HG03103 (cell line): ENCODE data around the gene RO60.
"Not testable (repeated sequence)": the region's sequence is repeated elsewhere in the genome, so short reads cannot be mapped to it uniquely, and the experiment has no call there.

Experiments used
- ATAC-seq: cut with Tn5 transposase; IDR thresholded peaks from one replicate; pipeline ENCODE4 v1.9.1; 2021; ENCODE audit warnings: low read depth; ENCODE audit not compliant: unreplicated experiment

Gene RO60

DNA sequence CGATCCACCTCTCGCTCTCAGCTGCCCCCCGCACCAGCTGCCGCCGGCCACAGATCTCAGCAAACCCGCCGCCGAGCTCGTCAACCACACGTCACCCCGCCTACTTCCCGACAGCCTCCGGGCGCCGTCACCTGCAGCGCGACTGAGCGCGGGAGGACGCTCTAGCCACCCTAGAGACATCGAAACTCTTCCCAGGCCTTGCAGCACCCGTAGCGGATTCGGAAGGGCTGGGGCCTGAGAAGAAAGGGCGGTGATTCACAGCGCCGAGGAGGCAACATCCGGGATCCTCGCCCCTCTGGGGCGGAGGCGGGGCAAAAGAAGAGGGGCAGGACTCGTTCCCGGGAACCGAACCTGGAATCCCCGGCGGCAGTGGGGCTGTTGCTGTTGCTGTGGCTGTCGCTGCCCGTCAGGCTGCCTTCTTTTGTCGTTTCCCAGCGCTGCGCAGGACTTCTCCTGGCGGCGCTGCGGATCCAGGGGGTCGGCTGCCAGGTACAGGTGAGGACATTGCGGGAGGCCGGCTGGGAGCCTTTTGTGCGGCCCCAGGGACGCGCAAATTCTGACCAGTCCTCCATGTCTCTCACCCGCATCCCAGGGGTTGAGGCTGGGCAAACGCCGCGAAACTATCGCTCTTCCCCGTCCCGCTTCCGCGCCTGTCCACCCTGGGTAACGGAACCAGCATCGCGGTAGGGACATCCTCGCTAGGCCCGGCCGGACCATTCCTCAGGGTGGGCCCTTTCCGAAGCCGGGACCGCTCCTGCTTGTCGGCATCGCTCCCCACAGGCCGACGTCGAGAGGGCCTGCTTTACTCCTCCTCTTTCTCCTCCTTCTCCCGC, at the start of gene RO60, which contains the start of gene UCHL5:
Gene RO60 (plus strand): TSS at position 331 of the 833 bp plus-strand sequence. CDS start 9,443 bp downstream, outside the sequence.
Gene UCHL5 (minus strand): TSS at position 79 of the 833 bp plus-strand sequence. CDS start 100 bp downstream, outside the sequence.
- peak; percentile 94 for ATAC-seq

DNA sequence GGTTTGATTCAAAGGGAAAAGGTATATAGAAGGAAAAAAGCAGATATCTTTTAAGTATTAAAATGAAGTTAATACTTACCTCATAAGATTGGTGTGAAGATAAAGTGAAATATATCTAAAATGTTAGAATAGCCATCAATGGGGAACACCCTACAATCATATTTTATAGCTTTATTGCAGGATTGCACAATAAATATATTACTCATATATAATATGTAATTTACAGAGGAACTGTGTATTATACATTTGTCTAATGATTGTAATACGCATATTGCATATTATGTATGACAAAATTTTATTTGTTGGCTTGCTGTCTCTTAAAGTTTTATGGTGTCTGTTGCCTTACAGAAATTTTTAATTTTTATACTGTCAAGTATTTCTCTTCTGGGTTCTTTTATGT, 48.0 kb upstream of the RO60 start:
- no peak for ATAC-seq

DNA sequence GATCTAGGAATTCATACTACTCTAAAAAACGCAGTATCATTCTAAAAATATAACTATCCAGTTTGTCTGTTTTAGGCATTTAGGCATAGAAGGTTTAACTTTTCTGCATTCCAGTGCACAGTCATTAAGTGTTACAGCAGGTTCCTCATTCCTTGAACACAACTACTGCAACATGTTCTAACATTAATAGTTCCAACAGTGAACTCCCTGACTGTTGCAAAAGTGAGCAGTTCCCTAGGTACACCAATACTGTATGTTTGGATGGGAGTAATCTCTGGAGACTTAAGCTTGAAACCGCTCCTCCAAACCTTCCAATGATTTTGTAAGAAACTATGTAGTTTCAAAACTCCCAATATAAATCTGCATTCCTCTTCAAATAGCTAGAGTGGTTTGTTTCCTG, 46.4 kb upstream of the RO60 start:
- no peak for ATAC-seq

DNA sequence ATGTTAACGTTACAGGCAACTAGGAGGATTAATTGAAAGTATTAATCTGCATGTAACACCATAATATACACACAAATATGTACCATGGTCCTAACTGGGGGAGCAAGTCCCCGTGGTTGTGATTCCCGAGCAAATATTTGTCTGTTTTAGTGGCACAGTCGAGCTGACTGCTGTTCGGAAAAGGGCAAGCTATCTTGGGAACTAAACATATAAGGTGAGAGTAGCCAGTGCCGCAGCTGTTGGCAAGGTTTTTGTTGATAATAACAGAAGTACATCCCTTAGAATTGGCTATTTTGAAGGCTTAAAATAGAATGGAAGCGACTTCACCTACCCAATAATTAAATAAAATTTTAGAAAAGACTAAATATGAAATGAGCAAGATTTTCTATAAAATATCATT, 45.7 kb upstream of the RO60 start:
- ATAC-seq = no peak

DNA sequence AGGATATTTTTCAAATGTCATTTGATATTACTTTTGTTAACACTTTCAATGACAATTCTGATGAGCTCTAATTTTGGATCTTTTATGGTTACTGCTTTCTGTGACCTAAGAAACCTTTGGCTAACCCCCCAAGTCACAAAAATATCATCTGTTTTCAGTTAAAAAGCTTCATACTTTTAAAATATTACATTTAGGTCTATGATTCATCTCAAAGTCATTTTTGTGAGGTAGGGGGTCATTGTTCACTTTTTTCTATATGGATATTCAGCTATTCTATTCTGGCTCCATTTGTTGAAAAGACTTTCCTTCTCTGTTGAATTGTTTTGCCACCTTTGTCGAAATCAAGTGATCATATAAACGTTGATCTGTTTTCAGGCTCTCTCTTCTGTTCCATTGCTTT, 45.0 kb upstream of the RO60 start:
- no peak for ATAC-seq

DNA sequence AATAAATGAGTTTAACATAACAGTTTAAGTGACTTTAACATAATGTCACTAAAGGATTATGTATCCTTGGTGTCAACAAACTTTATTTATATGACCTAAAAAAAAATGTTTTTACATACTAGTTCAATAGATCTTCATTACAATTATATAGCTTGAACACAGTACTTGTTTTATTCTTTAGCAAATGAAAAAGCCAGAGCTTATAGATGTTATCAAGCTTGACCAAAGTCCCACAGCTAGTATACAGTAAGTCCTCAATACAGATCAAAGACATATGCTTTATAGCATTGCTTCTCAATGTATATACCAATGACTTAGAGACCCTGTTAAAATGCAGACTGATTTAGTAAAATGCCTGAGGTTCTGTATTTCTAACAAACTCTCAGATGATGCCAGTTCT, 42.6 kb upstream of the RO60 start:
- no peak for ATAC-seq

DNA sequence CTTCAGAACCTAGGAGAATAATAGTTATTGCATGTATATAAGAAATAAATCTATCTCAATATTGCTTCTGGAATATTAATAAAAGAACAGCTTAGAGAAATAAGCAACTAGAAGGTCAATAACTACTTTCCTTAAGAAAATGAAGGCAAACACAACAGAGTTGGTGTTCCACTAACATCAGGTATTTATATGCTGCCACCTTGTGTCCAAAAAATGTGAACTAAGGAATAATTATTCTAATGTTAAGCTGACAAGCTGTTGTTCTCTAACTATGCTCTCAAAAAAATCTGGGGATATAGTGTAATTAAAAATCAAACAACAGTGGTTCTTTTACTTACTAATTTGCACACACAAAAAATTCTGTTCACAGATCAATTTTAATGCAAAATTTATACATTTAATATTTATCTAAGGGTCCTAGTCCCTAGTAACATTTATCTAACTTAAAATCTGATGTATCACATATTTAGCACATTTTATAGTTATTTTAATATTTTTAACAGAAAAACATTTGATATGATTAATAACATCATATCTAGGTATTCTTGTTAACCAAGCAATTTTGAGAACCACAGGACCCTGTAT, 39.9 kb upstream of the RO60 start:
- no peak for ATAC-seq

DNA sequence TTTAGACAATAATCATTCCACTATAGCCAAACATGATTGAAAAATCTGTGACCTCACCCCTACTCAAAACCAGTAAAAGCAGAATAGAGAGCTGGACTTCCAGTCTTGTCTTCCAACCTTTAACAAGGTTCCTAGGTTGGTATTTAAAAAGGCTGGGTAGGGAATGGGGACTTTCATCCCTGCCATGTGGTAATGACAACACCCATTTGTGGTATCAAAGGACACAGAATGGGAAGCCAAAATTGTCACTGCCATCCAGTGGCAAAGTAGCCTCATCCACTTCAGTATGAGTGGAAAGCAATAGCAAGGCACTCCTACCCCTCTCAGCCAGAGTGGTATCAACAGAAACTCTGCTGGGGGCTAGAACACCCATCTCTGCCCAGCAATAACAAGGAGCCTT, 34.2 kb upstream of the RO60 start:
- ATAC-seq = no peak

DNA sequence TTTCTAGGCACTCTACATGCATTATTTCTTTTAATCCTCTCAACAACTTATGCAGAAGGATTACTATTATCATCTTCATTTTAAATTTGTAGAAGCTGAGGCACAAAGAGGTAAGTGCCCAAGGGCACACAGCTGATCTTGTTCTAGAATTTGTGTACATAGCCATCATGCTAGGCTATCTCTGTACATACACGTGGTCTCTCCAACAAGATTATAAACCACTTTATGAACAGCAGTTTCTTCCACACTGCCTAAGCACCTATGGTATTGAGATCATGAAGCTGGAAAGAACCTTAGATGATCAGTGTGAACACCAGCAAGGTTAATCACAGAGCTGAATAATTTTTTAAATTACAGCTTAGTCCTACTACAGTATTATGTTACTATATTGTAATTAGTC, 29.1 kb upstream of the RO60 start:
- no peak for ATAC-seq

DNA sequence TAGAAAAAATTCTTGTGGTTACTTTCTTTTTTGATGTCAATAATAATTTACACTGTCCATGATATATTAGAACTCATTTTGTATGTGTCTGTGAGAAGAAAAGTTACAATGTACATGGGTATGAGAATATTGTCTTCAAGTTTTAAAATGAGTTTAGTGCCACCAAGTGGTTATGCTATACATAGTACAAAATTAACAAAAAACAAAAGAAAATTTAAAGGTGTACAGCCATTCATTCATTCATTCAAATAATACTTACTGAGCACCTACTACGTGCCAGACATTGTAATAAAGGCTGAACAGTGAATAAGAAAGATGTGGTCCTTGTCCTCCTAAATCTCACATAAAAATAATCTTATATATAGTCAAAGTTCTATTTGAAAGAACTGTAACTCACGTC, 28.0 kb upstream of the RO60 start:
- no peak for ATAC-seq

DNA sequence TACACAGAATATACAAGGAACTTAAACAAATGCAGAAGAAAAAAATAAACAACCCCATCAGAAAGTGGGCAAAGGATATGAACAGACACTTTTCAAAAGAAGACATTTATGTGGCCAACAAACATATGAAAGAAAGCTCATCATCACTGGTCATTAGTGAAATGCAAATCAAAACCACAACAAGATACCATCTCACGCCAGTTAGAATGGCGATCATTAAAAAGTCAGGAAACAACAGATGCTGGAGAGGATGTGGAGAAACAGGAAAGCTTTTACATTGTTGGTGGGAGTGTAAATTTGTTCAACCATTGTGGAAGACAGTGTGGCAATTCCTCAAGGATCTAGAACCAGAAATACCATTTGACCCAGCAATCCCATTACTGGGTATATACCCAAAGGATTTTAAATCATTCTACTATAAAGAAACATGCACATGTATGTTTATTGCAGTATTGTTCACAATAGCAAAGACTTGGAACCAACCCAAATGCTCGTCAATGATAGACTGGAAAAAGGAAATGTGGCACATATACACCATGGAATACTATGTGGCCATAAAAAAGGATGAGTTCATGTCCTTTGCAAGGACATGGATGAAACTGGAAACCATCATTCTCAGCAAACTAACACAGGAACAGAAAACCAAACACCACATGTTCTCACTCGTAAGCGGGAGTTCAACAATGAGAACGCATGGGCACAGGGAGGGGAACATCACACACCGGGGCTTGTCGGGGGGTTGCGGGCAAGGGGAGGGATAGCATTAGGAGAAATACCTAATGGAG, 26.6 kb upstream of the RO60 start:
- ATAC-seq = not testable (repeated sequence)

DNA sequence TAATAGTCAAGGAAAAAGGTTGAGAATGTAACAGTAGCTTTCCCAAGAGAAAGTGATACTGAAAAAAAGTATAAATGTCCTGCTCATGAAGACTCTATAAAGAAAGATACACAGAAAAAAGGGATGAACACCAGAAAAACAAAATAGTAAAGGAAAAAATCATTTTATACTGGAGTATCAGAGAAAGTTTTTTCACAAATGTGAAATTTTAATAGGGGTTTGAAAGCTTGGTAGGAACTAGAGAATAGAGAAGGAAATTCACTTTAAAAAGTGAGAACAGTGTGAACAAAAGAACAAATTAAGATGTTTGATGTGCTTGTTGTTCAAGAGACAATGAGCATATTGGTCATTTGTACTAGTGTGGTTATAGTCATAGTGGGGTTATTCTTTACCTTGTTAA, 25.8 kb upstream of the RO60 start:
- no peak for ATAC-seq

DNA sequence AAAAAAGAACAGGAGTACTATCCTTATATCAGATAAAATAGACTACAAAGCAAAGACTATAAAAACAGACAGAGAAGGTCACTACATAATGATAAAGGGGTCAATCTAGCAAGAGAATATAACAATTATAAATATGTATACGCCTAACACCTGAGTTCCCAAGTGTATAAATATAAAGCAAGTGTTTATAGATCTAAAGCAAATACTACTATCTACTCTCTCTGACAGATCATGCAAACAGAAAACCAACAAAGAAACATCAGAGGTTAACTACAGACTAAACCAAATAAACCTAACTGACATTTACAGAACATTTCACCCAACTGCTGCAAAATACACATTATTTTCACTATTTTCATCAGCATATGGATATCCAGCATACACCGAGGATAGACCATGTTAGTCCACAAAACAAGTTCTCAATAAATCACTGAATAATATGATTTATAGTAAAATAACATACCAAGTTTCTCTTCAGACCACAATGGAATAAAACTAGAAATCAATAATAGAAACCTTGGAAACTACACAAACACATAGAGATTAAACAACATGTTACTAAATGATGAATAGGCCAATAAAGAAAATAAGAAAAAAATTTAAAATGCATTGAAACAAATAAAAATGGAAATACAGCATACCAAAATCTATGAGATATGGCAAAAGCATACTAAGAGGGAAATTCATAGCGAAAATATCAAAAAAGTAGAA, 22.9 kb upstream of the RO60 start:
- ATAC-seq = no peak

DNA sequence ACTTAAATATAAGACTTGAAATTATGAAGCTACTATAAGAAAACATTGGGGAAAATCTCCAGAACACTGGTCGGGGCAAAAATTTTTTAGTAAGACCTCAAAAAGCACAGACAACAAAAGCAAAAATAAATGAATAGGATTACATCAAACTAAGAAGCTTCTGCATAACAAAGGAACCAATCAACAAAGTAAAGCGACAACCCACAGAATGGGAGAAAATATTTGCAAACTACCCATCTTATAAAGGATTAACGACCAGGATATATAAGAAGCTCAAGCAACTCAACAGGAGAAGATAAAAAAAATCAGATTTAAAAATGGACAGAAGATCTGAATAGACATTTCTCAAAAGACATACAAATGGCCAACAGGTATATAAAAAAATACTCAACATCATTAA, 19.4 kb upstream of the RO60 start:
- no peak for ATAC-seq

DNA sequence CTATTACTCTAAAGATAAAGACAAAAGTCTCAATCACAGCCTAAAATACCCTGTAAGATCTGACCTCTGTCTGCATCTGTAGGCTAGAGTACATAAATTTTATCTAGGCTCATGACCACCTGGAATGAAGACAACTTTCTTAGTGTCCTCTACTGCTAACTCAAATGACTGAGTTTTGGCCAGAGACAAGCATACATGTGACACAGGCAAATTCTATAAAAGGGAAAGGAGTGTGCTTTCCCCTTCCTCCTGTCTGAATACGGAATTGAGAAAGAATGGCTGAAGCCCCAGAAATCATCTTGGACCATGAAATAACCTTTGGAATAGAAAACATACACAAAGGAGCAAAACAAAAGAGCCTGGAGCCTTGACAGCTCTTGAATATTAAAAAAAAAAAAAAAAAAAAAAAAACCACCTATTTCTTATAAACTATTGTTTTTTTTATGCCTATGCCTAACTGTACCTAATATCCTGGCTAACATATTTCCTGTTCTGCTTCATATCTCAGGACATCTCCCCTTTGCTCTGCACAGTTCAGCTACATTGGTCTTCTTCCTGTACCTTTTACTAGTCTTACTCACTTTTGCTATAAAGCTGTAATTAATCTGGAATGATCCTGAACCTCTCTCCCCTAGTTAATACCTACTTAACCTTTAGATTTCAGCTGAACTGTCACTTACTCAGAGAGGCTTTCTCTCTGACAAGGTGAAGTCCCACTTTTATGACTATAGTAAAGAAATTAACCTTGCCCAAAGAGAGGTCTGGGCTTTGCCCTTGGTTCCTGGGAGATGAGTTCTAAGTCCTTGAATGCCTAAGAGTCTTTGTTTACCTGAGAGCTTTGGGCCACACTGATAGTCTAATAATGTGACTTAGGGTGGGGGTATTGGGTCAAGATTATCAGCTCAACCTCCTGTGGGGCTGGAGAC, 16.4 kb upstream of the RO60 start:
- no peak for ATAC-seq

DNA sequence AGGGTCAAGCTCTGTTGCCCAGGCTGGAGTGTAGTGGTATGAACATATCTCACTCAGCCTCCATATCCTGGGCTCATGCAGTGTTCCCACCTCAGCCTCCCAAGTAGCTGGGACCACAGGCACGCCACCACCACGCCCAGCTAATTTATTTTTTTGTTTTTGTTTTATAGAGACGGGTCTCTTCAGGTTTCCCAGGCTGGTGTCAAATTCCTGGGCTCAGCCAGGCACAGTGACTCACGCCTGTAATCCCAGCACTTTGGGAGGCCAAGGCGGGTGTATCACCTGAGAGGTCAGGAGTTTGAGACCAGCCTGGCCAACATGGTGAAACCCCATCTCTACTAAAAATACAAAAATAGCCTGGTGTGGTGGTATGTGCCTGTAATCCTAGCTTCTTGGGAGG, 10.5 kb upstream of the RO60 start:
- not testable (repeated sequence) for ATAC-seq

DNA sequence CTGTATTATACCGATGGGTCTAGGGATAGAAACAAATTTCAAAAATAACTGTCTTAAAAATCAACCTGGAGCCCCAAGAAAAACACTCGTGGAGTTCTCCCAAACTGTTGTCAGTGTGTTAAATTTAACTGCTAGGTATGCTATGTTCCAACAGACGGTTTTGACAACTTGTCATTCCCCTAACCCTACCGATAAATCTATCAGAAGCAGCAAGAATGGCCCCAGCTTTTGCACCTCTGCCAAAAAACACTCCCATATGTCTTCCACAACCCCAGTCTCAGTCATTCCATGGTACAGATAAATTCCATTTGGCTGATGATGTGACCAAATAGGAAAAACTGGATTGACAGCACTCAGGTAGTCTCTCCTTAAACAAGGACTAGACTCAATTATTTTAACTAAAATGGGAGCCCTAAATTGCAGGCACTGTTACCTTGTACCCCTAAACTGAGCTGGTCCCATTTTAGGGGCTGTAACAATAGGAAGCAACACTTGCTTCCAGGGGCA, 5.2 kb upstream of the RO60 start:
- no peak for ATAC-seq

DNA sequence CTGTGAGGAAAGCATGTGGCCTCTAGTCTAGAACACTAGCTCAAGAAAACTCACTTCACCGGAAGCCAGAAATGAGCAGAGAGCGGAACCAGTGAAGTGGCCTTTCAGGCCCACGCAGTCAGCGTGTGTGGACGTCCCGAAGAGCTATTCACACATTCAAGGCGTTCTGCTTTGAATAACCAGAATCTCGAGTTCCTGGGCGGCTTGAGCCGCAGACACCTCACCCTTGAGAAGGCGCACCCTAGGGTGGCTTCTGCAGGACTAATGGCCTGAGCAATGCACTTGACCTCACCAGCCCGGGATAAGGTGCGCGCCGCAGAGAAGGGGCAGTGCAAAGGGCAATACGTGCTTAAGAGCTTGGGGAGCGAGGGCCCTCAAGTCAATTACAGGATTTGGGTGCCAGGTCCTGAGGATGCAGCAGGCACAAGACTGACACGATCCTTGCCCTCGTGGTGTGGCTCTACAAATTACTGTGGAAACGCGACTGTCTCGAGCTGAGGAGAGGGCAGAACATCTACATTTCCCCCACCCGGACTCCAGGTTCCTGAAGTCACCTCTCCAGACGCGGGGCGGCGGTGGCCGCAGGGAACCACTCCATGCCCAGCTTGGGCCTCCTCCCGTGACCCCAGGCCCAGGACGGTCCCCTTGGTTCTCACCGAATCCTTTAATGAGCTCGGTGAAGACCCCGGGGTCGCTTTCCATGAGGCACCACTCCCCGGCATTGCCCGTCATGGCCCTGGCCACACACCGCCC, 707 bp upstream of the RO60 start:
- ATAC-seq = peak; percentile 46

DNA sequence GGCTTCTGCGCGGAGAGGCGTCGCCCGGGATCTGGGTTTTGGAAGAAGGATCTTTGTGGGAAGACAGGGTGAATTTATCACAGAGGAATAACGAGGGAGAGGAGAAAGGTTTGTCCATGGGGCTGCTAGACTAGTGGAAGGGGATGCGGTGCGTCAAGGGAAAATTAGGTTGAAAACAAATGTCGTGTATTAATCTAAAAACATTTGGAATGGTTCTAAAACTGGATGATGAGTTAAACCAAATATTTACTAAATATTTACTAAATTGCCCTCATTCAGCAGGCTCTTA, 647 bp downstream of the RO60 start:
- no peak for ATAC-seq
